NB4 (cell line): ENCODE data around the gene CLNK.

ENCODE experiments used
- DNase-seq: peaks from one replicate; pipeline ENCODE4 v3.0.0; 2010; ENCODE audit warnings: low read depth
- H3K4me3 ChIP-seq: one replicate; pipeline ENCODE4 v1.5.1; 2011; ENCODE audit warnings: mild to moderate bottlenecking, low read depth, low read length, moderate library complexity
- MYC ChIP-seq: IDR thresholded peaks from 2 replicates; pipeline ENCODE4 v1.6.1; 2011; ENCODE audit warnings: low read depth, low read length
- POLR2A ChIP-seq: IDR thresholded peaks from 2 replicates; pipeline ENCODE4 v1.6.1; 2011; ENCODE audit warnings: mild to moderate bottlenecking; ENCODE audit not compliant: insufficient read length; ENCODE audit errors: extremely low read depth
- TF ChIP-seq, protein P1 (sequence below): IDR thresholded peaks from one replicate; pipeline ENCODE4 v1.5.1; 2012; ENCODE audit warnings: low read depth, low read length
- TF ChIP-seq, protein P2 (sequence below): IDR thresholded peaks from 2 replicates; pipeline ENCODE4 v1.6.1; 2011; ENCODE audit warnings: low read depth, low read length

Gene CLNK

DNA sequence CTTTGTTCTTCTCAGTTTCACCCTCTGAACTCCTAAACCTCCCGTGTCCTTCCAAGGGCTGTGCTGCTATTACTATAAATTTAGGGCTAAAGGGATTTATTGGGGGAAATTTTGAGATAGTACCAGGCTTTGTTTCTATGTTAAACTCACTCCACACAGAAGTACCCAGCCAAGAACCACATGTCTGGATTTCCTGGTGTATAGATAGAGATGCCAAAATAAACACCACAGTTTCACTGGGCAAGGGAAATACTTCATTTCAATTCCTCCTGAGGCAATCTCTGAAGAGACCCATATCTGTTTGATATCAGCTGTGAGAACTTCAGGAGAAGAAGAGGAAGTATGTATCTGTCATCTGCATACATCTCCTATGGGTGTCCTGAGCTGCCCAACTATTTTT lies 21.7 kb upstream of the CLNK start:
- H3K4me3 ChIP-seq = no peak overlapping the region
- no peak for DNase-seq
- TF ChIP-seq MYC (no peak), POLR2A (no peak)
- TF ChIP-seq, protein P1, sequence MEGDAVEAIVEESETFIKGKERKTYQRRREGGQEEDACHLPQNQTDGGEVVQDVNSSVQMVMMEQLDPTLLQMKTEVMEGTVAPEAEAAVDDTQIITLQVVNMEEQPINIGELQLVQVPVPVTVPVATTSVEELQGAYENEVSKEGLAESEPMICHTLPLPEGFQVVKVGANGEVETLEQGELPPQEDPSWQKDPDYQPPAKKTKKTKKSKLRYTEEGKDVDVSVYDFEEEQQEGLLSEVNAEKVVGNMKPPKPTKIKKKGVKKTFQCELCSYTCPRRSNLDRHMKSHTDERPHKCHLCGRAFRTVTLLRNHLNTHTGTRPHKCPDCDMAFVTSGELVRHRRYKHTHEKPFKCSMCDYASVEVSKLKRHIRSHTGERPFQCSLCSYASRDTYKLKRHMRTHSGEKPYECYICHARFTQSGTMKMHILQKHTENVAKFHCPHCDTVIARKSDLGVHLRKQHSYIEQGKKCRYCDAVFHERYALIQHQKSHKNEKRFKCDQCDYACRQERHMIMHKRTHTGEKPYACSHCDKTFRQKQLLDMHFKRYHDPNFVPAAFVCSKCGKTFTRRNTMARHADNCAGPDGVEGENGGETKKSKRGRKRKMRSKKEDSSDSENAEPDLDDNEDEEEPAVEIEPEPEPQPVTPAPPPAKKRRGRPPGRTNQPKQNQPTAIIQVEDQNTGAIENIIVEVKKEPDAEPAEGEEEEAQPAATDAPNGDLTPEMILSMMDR = no peak
- TF ChIP-seq, protein P2, sequence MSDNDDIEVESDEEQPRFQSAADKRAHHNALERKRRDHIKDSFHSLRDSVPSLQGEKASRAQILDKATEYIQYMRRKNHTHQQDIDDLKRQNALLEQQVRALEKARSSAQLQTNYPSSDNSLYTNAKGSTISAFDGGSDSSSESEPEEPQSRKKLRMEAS = no peak

- no peak overlapping the region for H3K4me3 ChIP-seq
- no peak for DNase-seq
- TF ChIP-seq, protein P1 = no peak
- TF ChIP-seq, protein P2 = no peak
- no peak for TF ChIP-seq POLR2A
- no peak for TF ChIP-seq MYC
These were observed 19.9 kb upstream of the CLNK start for GRCh38 chr4:10704430-10704810.

DNA sequence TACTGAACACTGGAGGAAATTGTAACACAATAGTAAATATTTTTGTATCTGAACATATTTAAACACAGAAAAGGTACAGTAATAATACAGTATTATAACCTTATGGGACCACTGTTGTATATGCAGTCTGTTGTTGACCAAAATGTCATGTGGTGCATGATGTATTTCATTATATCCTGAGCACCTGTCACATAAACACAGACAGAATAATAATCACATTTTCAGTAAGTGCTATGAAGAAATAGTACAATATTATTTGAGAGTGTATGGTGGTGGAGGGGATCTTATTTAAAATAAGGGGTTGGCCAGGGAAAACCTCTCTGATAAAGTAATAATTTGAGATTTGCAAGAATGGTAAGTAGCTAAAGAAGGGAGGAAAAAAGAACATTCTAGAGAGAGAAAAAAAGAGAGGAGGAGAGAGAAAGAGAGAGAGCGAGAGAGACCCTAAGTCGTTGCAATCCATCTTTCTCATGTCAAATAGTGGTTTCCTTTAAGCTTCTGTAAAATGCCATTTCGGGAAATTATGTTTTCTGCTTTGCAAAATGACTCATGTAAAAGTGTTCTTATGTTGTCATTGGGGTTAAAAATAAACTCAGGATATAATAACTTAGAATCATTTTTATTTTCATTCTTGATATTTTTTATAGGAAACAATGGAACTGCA lies 19.3 kb upstream of the CLNK start:
- no peak for DNase-seq
- no peak overlapping the region for H3K4me3 ChIP-seq
- no peak for TF ChIP-seq MYC
- TF ChIP-seq POLR2A = no peak
- TF ChIP-seq, protein P2 = no peak

DNA sequence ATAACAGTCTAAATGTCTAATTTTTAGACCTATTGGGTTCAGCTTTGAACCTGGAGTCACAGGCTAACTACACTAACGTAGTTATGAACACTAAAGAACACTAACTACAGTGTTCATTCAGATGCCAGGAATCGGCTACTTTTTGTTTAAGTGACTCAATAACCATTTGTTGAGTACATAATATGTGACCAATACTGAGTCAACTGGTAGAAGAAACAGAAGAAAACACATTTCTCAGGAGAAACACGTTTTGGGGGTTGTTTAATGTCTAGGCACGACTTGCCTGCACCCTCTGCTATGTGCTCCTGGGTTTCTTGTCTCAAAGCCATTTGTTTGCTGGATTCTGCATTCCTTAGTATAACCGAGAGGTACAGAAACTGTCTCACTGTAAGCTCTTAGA lies 18.6 kb upstream of the CLNK start:
- no peak for DNase-seq
- H3K4me3 ChIP-seq = no peak overlapping the region
- TF ChIP-seq, protein P2 = no peak
- TF ChIP-seq, protein P1 = no peak
- no peak for TF ChIP-seq POLR2A

GRCh38 chr4:10701702-10702460 lies 17.3 kb upstream of the CLNK start:
- DNase-seq = no peak
- H3K4me3 ChIP-seq = no peak overlapping the region
- TF ChIP-seq, protein P2 = no peak
- TF ChIP-seq, protein P1 = no peak
- TF ChIP-seq POLR2A (no peak), MYC (no peak)

GRCh38 chr4:10701161-10701560 lies 16.6 kb upstream of the CLNK start:
- H3K4me3 ChIP-seq = no peak overlapping the region
- no peak for DNase-seq
- TF ChIP-seq, protein P1 = no peak
- TF ChIP-seq POLR2A = no peak
- TF ChIP-seq, protein P2 = no peak
